ENCODE data around the gene GATAD2A. TPM values are rescaled to one million over a fixed set of nuclear protein-coding genes. Genes with fewer than 3 reads are reported as not detected.
"Not testable (repeated sequence)": the region's sequence is repeated elsewhere in the genome, so short reads cannot be mapped to it uniquely, and the experiment has no call there.

Gene GATAD2A
- total and polyA plus RNA-seq, 5 donors from 2014 or later, result 8.1 to 134 (median 9.7) TPM

DNA sequence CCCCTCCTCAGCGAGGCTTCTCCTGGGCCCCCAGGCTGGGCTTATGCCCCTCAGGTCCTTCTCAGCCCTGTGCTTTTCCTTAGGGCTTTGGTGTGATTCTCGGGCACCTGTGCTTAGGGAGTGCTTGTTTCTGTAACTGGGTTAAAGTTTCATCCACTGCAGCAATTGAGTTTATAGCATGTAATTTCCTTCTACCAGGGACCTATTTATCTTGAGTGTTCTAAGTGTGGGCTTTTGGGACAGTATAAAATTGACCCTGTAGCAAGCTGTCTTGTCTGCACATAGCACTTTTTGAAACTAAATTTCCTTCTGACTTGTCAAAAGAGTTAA, 47.6 kb downstream of the GATAD2A start:
- peaks cover 63% of the 10 kb centered on the region for H3K4me1 ChIP-seq (ENCODE audit: control insufficient read depth, insufficient read depth, low read length, poor library complexity, severe bottlenecking)
- no peaks in the 10 kb centered on the region for H3K9me3 ChIP-seq (ENCODE audit: control insufficient read depth in 2 of 2, low read length in 2 of 2)
- Mint-ChIP-seq H3K27ac (peak overlapping the region; percentile 60 to 96 (median 83)), H3K4me1 (peaks cover 1 to 72% (median 36%) of the 10 kb centered on the region in 4 donors), H3K36me3 (peaks cover 4% of the 10 kb centered on the region), H3K4me3 (no peak overlapping the region), H3K9me3 (no peaks in the 10 kb centered on the region), H3K27me3 (no peaks in the 10 kb centered on the region)
- ATAC-seq (ENCODE audit: low read depth in 2 of 2) (no peak), DNase-seq (no peak)
- H3K4me3 ChIP-seq (ENCODE audit: low read depth, low read length), result no peak overlapping the region
- no peaks in the 10 kb centered on the region for H3K27me3 ChIP-seq (ENCODE audit: control insufficient read depth, insufficient read depth, low read length)
- peaks cover 9% of the 10 kb centered on the region for H3K36me3 ChIP-seq (ENCODE audit: control insufficient read depth, insufficient read depth, low read length)
- H3K27ac ChIP-seq (ENCODE audit: insufficient read depth, low read length, poor library complexity, severe bottlenecking), result no peak overlapping the region

DNA sequence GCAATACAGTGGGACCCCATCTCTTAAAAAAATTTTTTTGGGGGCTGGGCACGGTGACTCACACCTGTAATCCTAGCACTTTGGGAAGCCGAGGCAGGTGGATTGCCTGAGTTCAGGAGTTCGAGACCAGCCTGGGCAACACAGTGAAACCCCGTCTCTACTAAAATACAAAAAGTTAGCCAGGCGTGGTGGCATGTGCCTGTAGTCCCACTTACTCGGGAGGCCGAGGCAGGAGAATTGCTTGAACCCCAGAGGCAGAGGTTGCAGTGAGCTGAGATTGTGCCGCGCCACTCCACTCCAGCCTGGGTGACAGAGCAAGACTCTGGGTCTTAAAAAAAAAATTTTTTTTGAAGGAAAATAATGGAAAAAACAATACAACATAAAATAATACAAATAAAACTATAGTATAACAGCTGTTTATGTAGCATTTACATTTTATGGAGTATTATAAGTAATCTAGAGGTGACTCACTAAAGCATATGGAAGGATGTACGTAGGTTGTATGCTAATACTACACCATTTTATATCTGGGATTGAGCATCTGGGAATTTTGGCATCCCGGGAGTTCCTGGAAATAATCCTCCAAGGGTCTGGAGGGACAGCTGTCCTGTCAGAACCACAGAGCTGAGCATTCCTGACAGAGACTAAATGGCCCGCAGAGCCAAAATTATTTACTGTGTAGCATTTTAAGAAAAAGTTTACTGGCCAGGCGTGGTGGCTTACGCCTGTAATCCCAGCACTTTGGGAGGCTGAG, 49.9 kb downstream of the GATAD2A start:
- peak overlapping the region; percentile 8 for H3K27ac ChIP-seq (ENCODE audit: insufficient read depth, low read length, poor library complexity, severe bottlenecking)
- not testable (repeated sequence) for H3K4me3 Mint-ChIP-seq

DNA sequence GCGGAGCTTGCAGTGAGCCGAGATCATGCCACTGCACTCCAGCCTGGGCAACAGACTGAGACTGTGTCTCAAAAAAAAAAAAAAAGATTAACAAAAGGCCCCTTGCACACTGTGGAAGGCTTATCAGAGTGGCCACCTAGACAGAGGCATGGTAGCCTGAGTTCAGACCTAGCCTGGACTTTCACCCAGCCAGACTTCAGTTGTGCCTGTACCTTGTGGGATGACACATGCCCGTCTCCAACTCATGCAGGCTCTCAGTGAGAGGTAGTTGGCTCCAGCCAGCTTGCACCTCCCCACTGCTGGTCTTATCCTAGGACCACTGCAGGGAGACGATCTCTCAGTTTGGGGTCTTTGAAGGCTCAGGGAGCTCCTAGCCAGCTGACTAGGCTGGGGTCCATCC, 52.2 kb downstream of the GATAD2A start:
- DNase-seq, result no peak
- H3K4me3 Mint-ChIP-seq, result peak overlapping the region in 2 of 4 donors; percentile 22 to 77
- H3K4me3 ChIP-seq (ENCODE audit: low read depth, low read length), result no peak overlapping the region
- H3K36me3 Mint-ChIP-seq, result peaks cover 4% of the 10 kb centered on the region
- H3K27ac Mint-ChIP-seq, result peak overlapping the region; percentile 94 to 99 (median 98)
- peak overlapping the region; percentile 88 for H3K27ac ChIP-seq (ENCODE audit: insufficient read depth, low read length, poor library complexity, severe bottlenecking)
- H3K36me3 ChIP-seq (ENCODE audit: control insufficient read depth, insufficient read depth, low read length), result peaks cover 10% of the 10 kb centered on the region
- ATAC-seq (ENCODE audit: low read depth in 2 of 2), result no peak
- H3K4me1 Mint-ChIP-seq, result peaks cover 18 to 78% (median 49%) of the 10 kb centered on the region in 4 donors
- H3K27me3 ChIP-seq (ENCODE audit: control insufficient read depth, insufficient read depth, low read length), result no peaks in the 10 kb centered on the region
- H3K9me3 Mint-ChIP-seq, result no peaks in the 10 kb centered on the region
- no peaks in the 10 kb centered on the region for H3K9me3 ChIP-seq (ENCODE audit: control insufficient read depth in 2 of 2, low read length in 2 of 2)
- peaks cover 72% of the 10 kb centered on the region for H3K4me1 ChIP-seq (ENCODE audit: control insufficient read depth, insufficient read depth, low read length, poor library complexity, severe bottlenecking)
- H3K27me3 Mint-ChIP-seq, result no peaks in the 10 kb centered on the region

More for the DNA sequence above, 49.9 kb downstream of the GATAD2A start:
- Mint-ChIP-seq H3K27ac (peak overlapping the region; percentile 38 to 77 (median 42)), H3K4me1 (peaks cover 12 to 75% (median 45%) of the 10 kb centered on the region in 4 donors)
- not testable (repeated sequence) for H3K27me3 Mint-ChIP-seq; ATAC-seq (ENCODE audit: low read depth in 2 of 2); H3K4me3 ChIP-seq (ENCODE audit: low read depth, low read length); H3K9me3 ChIP-seq (ENCODE audit: control insufficient read depth in 2 of 2, low read length in 2 of 2); H3K9me3 Mint-ChIP-seq; H3K36me3 ChIP-seq (ENCODE audit: control insufficient read depth, insufficient read depth, low read length); DNase-seq; H3K27me3 ChIP-seq (ENCODE audit: control insufficient read depth, insufficient read depth, low read length); H3K36me3 Mint-ChIP-seq
- H3K4me1 ChIP-seq (ENCODE audit: control insufficient read depth, insufficient read depth, low read length, poor library complexity, severe bottlenecking), result peaks cover 70% of the 10 kb centered on the region

DNA sequence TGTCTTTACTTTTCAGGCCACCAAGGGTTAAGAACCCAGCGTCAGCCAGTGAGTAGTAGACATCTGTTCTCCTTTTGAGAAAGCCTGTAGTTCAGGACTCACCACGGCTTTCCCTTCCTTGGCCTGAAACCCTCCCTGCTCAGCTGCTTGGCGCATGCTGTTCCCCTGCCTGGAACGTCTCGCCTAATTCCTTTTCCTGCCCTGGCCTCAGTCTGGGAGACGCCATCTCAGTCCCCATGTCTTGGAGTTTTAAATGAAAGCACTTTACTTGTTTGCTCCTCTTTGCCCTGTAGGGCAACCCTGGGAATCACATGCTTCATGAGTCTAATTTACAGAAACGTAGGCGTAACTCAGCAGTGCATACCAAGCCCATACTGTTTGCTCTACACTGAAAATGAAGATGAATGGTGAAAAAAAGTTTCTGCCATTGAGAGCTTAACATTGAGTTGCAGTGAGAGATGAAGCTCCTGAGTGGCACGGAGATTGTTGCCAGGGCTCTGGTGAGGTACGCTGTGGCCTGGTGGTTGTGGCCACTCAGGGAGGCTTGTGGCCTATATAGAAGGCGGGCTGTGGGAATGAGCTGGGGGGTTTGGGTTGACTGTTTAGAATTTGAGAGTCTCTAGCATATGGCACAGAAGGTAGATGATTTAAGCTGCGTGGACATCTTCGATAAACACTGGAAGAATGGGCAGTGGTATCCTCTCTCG, 52.8 kb downstream of the GATAD2A start:
- no peaks in the 10 kb centered on the region for H3K9me3 ChIP-seq (ENCODE audit: control insufficient read depth in 2 of 2, low read length in 2 of 2)
- Mint-ChIP-seq H3K4me1 (peaks cover 18 to 78% (median 48%) of the 10 kb centered on the region in 4 donors), H3K27ac (peak overlapping the region; percentile 94 to 99 (median 98)), H3K4me3 (peak overlapping the region in 3 of 4 donors; percentile 77 to 90 (median 87)), H3K36me3 (peaks cover 4% of the 10 kb centered on the region), H3K27me3 (no peaks in the 10 kb centered on the region), H3K9me3 (no peaks in the 10 kb centered on the region)
- no peak for ATAC-seq (ENCODE audit: low read depth in 2 of 2)
- H3K27me3 ChIP-seq (ENCODE audit: control insufficient read depth, insufficient read depth, low read length), result no peaks in the 10 kb centered on the region
- peak overlapping the region; percentile 88 for H3K27ac ChIP-seq (ENCODE audit: insufficient read depth, low read length, poor library complexity, severe bottlenecking)
- peak overlapping the region; percentile 78 for H3K4me3 ChIP-seq (ENCODE audit: low read depth, low read length)
- H3K36me3 ChIP-seq (ENCODE audit: control insufficient read depth, insufficient read depth, low read length), result peaks cover 10% of the 10 kb centered on the region
- no peak for DNase-seq
- peaks cover 75% of the 10 kb centered on the region for H3K4me1 ChIP-seq (ENCODE audit: control insufficient read depth, insufficient read depth, low read length, poor library complexity, severe bottlenecking)

DNA sequence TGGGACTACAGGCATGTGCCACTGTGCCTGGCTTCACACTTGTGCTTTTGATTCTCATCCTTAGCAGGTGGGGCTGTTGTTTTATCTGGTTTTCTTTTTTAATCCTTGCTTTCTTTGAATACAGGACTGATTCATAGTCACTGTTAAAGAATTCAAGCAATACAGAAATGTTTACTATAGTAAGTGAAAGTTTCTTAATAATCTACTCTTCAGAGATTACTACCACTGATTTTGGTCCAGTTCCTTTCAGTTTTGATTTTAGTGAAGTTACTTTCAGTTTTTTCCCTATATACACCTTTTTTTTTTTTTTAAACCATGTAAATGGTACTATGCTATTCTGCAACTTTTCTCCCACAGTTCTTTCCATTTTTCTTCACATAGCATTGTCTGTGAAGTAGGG, 53.6 kb downstream of the GATAD2A start:
- H3K4me3 Mint-ChIP-seq, result peak overlapping the region; percentile 77 to 90 (median 82)
- H3K27me3 Mint-ChIP-seq, result no peaks in the 10 kb centered on the region
- DNase-seq (peak in 2 of 3 donors; percentile 54 to 79), ATAC-seq (ENCODE audit: low read depth in 2 of 2) (peak; percentile 22 to 33)
- Histone ChIP-seq H3K9me3 (ENCODE audit: control insufficient read depth in 2 of 2, low read length in 2 of 2) (no peaks in the 10 kb centered on the region), H3K36me3 (ENCODE audit: control insufficient read depth, insufficient read depth, low read length) (peaks cover 10% of the 10 kb centered on the region), H3K27me3 (ENCODE audit: control insufficient read depth, insufficient read depth, low read length) (no peaks in the 10 kb centered on the region), H3K4me3 (ENCODE audit: low read depth, low read length) (peak overlapping the region; percentile 78), H3K4me1 (ENCODE audit: control insufficient read depth, insufficient read depth, low read length, poor library complexity, severe bottlenecking) (peaks cover 79% of the 10 kb centered on the region), H3K27ac (ENCODE audit: insufficient read depth, low read length, poor library complexity, severe bottlenecking) (peak overlapping the region; percentile 88)
- no peaks in the 10 kb centered on the region for H3K9me3 Mint-ChIP-seq
- peaks cover 18 to 82% (median 47%) of the 10 kb centered on the region in 4 donors for H3K4me1 Mint-ChIP-seq
- peaks cover 4% of the 10 kb centered on the region for H3K36me3 Mint-ChIP-seq
- H3K27ac Mint-ChIP-seq, result peak overlapping the region; percentile 94 to 99 (median 98)

DNA sequence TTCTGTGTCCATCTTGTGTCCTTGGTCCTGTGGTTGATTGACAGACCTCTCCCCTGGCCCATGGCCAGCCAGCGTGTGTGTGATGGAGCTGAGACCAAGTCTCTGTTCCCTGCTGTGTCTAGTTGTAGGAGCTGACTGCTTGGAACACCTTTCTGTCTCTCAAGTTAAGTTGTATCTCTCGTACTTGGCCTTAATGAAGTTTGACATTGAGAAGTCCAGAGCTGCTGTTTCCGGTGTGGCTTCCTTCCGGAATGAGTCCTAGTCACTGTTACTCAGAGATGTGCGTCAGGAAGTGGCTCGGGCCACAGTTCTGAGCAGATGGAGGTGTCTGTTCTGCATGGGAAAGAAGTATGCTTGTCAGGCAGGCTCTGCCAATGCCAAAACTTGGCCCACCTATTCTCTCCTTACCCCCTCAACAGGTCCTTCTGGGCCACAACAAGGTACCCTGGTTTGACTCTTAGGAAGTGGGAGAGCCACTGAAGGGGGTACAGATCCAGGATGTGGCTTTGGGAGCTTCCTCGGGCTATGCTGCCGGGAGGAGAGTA, 54.3 kb downstream of the GATAD2A start:
- peaks cover 10% of the 10 kb centered on the region for H3K36me3 ChIP-seq (ENCODE audit: control insufficient read depth, insufficient read depth, low read length)
- H3K27ac ChIP-seq (ENCODE audit: insufficient read depth, low read length, poor library complexity, severe bottlenecking), result peak overlapping the region; percentile 88
- H3K9me3 ChIP-seq (ENCODE audit: control insufficient read depth in 2 of 2, low read length in 2 of 2), result no peaks in the 10 kb centered on the region
- peaks cover 79% of the 10 kb centered on the region for H3K4me1 ChIP-seq (ENCODE audit: control insufficient read depth, insufficient read depth, low read length, poor library complexity, severe bottlenecking)
- DNase-seq (peak; percentile 49 to 90 (median 58)), ATAC-seq (ENCODE audit: low read depth in 2 of 2) (peak; percentile 67 to 73)
- Mint-ChIP-seq H3K4me3 (peak overlapping the region; percentile 77 to 90 (median 82)), H3K9me3 (no peaks in the 10 kb centered on the region), H3K4me1 (peaks cover 18 to 84% (median 49%) of the 10 kb centered on the region in 4 donors), H3K27ac (peak overlapping the region; percentile 94 to 99 (median 98)), H3K27me3 (no peaks in the 10 kb centered on the region), H3K36me3 (peaks cover 4% of the 10 kb centered on the region)
- H3K27me3 ChIP-seq (ENCODE audit: control insufficient read depth, insufficient read depth, low read length), result no peaks in the 10 kb centered on the region
- H3K4me3 ChIP-seq (ENCODE audit: low read depth, low read length), result peak overlapping the region; percentile 78

DNA sequence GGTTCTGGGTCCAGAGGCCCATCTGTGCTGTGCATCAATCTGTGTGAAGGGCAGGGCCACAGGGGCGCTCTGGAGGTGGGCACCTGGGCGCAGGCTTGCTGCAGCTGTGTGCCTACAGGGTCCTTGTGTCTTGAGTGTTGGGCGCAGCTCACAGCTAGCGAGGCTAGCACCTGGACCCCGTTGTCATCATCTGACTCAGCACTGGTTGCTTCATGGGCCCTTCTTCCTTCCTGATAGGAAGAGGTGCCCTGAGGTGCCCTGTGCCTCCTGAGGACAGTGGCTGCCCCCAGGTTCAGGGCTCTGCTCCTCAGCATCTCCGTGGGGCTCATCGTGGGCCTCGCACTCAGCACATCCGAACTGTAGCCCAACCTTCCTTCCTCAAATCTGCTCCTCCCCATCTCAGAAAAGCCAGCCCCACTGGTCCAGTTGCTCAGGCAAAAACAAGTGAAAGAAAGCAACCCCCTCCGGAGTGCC, 54.8 kb downstream of the GATAD2A start:
- Mint-ChIP-seq H3K4me1 (peaks cover 18 to 87% (median 50%) of the 10 kb centered on the region in 4 donors), H3K27ac (peak overlapping the region; percentile 94 to 99 (median 98)), H3K27me3 (no peaks in the 10 kb centered on the region), H3K9me3 (no peaks in the 10 kb centered on the region), H3K4me3 (peak overlapping the region; percentile 78 to 90 (median 88)), H3K36me3 (peaks cover 8% of the 10 kb centered on the region)
- no peaks in the 10 kb centered on the region for H3K9me3 ChIP-seq (ENCODE audit: control insufficient read depth in 2 of 2, low read length in 2 of 2)
- peaks cover 79% of the 10 kb centered on the region for H3K4me1 ChIP-seq (ENCODE audit: control insufficient read depth, insufficient read depth, low read length, poor library complexity, severe bottlenecking)
- H3K27ac ChIP-seq (ENCODE audit: insufficient read depth, low read length, poor library complexity, severe bottlenecking), result peak overlapping the region; percentile 88
- DNase-seq, result peak in 1 of 3 donors; percentile 63
- no peaks in the 10 kb centered on the region for H3K27me3 ChIP-seq (ENCODE audit: control insufficient read depth, insufficient read depth, low read length)
- ATAC-seq (ENCODE audit: low read depth in 2 of 2), result peak; percentile 9 to 11
- peaks cover 12% of the 10 kb centered on the region for H3K36me3 ChIP-seq (ENCODE audit: control insufficient read depth, insufficient read depth, low read length)
- peak overlapping the region; percentile 78 for H3K4me3 ChIP-seq (ENCODE audit: low read depth, low read length)
